PC-3 (cell line): ENCODE measurements around the gene PLCB2.

Experiments used
- EZH2 ChIP-seq: fragments of 300-600 bp; sonication (generic); IDR thresholded peaks from one replicate; pipeline ENCODE4 v1.6.1; 2017; ENCODE audit warnings: antibody characterized with exemption, mild to moderate bottlenecking, low read length; ENCODE audit not compliant: unreplicated experiment
- EZH2phosphoT487 ChIP-seq: fragments of 300-600 bp; sonication (generic); IDR thresholded peaks from 2 replicates; pipeline ENCODE4 v1.6.1; 2018; ENCODE audit warnings: mild to moderate bottlenecking, antibody characterized with exemption, low read length, borderline replicate concordance
- TF ChIP-seq, protein P1 (sequence below): fragments of 300-600 bp; sonication (generic); conservative IDR thresholded peaks from 2 replicates; pipeline ENCODE4 v1.5.1; 2017; ENCODE audit warnings: antibody characterized with exemption, low read depth, mild to moderate bottlenecking, low read length

DNA sequence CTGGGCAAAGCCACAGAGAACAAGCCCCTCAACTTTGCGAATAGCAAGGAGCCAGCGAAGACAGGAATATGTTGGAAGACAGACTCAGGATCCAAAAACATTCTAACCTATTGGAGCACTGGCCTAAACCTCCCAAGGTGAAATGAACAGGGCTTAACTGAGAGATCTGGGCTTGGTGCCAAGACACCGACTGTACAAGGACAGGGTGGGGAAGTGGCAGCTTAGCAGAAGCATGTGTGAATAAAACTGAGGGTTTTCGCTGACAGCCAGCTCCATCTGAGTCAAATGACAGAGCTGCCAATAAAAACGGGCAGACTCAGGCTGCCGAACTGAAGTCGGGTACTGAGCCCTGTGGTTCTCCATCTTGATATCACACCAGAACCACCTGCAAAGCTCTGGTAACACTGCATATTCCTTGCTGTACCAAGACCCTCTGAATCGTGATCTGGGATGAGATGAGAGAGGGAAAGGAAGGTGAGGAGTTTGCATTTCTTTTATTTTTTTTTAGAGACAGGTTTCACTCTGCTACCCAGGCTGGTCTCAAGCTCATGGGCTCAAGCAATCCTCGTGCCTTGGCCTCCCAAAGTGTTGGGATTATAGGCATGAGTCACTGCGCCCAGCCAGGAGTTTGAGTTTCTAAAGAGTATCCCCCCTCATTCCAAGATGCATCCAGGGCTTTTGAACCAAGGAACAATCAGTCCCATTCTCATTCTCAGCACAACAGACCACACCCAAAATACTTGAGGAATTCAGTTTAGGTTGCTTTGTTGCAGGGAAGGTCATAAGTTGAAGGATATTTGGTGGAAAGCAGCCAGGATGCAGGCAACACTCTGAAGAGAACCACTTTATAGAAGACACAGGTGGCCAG, 6.0 kb upstream of the PLCB2 start:
- TF ChIP-seq, protein P1, sequence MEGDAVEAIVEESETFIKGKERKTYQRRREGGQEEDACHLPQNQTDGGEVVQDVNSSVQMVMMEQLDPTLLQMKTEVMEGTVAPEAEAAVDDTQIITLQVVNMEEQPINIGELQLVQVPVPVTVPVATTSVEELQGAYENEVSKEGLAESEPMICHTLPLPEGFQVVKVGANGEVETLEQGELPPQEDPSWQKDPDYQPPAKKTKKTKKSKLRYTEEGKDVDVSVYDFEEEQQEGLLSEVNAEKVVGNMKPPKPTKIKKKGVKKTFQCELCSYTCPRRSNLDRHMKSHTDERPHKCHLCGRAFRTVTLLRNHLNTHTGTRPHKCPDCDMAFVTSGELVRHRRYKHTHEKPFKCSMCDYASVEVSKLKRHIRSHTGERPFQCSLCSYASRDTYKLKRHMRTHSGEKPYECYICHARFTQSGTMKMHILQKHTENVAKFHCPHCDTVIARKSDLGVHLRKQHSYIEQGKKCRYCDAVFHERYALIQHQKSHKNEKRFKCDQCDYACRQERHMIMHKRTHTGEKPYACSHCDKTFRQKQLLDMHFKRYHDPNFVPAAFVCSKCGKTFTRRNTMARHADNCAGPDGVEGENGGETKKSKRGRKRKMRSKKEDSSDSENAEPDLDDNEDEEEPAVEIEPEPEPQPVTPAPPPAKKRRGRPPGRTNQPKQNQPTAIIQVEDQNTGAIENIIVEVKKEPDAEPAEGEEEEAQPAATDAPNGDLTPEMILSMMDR, result no peak
- no peak for TF ChIP-seq EZH2phosphoT487
- TF ChIP-seq EZH2, result no peak
